NCI-H1417 treated with DMSO at 0.1 percent for 48 hours (cell line): ENCODE data around the gene ZNF479.
"Not testable (repeated sequence)": the region's sequence is repeated elsewhere in the genome, so short reads cannot be mapped to it uniquely, and the experiment has no call there.

Experiments
- DNase-seq: peaks from one replicate; lab custom pipeline; 2025; lab: John Stamatoyannopoulos, UW

The ZNF479 gene

DNA sequence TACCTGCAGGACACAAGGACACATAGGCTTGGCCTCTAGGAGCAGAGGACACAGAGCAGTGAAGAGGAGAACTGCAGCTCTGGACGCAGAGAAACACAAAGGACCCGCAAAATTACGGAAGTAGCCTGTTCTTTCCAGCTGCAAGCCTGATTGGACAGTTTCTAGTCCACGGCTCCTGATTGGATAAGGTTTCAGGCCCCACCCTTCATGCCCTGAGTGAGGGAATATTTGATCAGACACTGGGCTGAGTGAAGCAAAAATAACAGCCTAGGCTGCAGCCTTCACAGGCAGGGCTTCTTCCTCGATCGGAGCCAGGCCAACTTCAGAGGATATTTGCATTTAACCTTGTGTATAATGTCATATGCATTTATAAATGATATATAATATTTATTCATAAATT is at the start of gene ZNF479:
Gene ZNF479 (minus strand): TSS at position 101 of the 400 bp plus-strand sequence. CDS start 112 bp downstream, outside the sequence.
- not testable (repeated sequence) for DNase-seq

DNA sequence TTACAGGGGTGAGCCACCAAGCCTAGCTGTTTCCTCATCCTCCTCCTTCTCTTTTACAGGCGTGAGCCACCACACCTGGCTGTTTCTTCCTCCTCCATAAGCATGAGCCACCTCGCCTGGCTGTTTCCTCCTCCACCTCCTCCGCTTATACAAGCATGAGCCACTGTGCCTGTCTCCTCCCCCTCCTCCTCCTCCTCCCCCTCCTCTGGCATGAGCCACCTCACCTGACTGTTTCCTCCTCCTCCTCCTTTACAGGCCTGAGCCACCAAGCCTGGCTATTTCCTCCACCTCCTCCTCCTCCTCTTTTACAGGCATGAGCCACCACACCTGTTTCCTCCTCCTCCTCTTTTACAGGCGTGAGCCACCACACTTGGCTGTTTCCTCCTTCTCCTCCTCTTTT is 49.8 kb upstream of the ZNF479 start:
- DNase-seq: no peak

DNA sequence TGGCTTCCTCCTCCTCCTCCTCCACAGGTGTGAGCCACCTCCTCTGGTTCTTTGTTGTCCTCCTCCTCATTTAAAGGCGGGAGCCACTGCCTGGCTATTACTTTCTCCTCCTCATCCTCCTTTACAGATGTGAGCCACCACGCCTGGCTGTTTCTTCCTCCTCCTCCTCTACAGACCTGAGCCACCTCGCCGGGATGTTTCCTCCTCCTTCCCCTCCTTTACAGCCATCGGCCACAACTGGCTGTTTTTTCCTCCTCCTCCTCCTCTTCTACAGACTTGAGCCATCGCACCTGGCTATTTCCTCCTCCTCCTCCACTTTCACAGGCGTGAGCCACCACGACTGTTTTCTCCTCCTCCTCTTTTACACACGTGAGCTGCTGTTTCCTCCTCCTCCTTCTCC is 49.0 kb upstream of the ZNF479 start:
- no peak for DNase-seq

DNA sequence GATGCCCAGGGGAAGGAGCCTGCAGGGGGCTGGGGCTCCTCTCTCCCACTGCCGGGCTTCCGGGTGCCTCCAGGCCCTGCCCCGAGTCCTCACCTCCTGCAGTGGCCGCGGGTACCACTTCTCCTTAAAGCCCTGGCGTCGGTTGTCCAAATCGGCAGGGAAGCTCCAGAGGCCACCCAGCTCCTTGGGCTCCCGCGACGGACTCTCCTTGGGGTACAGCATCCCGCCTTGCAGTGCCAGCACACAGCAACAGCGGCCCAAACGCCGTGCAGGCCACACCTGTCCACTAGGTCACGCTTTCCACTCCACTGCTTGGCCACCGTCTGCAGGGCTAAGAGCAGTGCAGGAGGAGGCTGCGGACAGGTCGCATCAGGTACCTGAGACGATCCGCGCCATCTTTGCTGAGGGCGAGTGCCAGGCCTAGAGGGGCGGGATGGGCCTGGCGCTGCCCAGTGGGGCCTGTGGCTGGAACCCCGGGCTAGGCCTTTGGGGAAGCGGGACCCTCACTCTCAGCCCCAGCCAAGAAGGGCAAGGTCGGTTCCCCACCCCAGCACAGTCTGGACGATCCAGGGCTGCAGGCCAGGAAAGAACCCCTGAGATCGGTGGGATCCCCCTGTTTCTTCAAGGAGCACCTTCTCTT is 47.7 kb upstream of the ZNF479 start:
- DNase-seq: no peak

DNA sequence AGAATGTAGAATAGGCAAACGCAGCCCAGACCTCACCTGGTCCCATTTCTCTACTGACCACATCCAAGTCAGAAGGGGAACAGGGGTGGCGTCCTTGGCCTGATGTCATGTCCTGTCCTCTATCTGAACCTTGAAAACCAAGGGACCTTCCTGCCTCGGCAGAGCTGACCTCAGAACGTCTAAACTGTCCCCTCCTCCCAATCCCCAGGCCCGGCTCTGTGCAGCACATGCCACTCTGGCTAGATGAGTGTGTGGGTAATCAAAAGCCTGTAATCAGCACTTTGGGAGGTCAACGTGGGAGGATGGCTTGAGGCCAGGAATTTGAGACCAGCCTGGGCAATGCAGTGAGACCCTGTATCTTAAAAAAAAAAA is 46.5 kb upstream of the ZNF479 start:
- DNase-seq: no peak

DNA sequence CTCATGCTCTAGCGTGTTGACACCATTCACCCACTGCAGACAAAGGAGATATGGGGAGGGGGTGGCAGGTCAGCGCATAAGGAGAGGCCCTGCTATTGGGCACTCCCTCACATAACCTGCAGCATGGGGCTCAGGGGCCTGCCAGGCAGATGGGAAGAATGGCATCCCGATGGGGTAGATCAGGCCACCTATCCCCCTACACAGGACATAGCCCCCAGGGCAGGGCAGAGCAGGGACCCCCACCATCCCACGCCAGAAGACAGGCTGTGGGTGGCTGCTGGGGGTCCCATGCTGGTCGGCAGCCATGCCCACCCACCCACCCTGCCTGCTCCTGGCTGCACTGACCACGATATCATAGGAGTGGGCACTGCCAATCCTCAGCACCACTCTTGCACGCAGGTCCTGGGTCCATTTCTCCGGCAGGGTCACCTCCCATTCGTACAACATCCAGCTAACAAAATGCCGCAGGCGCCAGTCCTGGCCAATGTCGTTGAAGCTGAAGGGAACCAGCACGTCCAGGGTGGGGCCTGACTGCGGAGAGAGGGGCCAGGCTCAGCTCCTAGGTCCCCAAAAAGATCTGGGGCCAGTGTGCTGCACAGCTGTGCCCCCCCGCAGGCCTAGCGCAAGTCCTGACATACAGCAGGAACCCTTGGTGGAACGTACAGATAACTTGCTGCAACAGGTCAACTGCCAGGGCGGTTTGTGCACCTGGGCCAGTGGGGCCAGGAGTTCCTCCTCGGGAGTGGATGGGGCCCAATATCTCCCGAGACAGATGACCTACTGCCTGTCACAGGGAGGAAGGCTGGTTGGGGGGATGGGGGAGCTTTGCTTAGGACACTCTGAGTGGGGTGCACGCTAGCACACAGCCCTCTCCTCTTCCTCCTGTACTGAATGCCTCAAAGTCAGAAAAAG is 45.9 kb upstream of the ZNF479 start:
- no peak for DNase-seq

DNA sequence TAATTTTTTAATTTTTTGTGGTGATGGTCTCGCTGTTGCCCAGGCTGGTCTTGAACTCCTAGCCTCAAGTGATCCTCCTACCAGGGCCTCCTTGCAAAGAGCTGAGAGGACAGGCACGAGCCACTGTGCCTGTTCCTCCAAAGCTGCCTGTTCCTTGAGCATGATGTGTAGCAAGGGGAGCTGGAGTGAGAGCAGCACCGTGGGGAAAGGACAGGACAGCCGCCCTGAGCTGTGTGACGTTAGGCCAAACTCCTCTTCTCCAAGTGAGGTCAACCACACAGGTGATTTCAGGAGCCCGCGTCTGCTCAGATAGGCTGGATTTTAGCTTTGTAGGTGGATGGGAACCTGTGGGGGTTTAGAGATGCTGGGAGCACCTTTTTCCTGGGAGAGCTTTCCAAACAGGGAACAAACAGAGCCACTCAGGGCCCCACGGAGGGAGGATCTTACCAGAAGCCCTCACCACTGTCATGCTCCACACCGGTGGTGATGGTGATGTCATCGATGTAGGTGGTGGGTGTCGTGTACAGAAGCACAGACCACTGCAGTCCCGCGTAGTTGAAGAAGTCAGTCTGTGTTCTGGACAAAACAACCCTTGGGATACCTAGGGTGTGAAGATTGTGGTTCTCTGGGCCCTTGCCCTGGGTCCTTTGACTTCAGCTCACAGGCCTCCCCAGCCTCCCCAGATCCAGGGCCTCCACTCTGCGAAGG is 44.8 kb upstream of the ZNF479 start:
- no peak for DNase-seq

DNA sequence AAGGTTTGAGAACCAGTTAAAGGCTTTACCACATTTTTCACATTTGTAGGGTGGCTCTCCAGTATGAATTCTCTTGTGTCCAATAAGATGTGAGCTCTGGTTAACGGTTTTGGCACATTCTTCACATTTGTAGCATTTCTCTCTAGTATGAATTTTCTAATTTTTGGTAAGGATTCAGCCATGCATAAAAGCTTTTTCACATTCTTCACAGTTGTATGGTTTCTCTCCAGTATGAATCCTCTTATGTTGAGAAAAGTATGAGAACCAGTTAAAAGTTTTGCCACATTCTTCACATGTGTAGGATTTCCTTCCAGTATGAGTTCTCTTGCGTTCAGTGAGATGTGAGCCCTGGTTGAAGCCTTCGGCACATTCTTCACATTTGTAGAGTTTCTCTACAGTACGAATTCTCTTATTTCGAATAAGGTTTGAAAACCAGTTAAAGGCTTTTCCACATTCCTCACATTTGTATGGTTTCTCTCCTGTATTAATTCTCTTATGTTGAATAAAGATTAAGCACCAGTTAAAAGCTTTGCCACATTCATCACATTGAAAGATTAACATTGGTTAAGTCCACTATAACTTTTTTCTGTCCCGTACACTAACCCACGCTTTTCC is 33.2 kb upstream of the ZNF479 start:
- DNase-seq: no peak

DNA sequence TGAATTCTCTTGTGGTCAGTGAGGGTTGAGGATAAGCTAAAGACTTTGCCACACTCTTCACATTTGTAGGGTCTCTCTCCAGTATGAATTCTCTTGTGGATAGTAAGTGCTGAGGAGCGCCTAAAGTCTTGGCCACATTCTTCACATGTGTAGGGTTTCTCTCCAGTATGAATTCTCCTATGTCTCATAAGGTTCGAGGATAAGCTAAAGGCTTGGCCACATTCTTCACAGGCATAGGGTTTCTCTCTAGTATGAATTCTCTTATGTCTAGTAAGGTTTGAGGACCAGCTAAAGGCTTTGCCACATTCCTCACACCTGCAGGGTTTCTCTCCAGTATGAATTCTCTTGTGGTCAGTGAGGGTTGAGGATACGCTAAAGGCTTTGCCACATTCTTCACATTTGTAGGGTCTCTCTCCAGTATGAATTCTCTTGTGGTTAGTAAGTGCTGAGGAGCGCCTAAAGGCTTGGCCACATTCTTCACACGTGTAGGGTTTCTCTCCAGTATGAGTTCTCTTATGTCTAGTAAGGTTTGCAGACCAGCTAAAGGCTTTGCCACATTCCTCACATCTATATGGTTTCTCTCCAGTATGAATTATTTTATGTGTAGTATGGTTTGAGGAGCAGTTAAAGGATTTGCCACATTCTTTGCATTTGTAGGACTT is 12.0 kb downstream of the ZNF479 start:
- not testable (repeated sequence) for DNase-seq
